NCI-H128 (cell line): Measurements from ENCODE around the gene TCF4.

Experiments used
- DNase-seq: peaks from one replicate; lab custom pipeline; 2025; ENCODE audit not compliant: unreplicated experiment; lab: John Stamatoyannopoulos, UW

Gene TCF4

DNA sequence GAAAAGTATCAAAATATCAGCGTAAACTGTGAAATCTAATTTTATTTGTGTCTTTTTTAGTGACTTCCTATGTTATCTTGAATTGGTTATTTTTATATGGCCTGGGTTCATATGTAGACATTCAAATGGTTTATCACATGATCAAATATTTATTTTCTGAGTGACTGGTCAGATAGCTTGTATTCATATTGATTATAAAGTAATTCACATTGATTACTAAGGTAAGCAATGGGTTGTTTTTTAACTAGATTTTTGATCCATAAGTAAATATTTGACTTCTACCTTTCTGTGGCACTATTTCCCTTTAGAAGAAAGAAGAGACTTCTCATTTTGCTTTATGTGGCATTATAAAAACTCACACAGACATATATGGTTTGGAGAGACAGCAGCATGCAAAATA lies 260.5 kb downstream of the TCF4 start:
- DNase-seq, result no peak

DNA sequence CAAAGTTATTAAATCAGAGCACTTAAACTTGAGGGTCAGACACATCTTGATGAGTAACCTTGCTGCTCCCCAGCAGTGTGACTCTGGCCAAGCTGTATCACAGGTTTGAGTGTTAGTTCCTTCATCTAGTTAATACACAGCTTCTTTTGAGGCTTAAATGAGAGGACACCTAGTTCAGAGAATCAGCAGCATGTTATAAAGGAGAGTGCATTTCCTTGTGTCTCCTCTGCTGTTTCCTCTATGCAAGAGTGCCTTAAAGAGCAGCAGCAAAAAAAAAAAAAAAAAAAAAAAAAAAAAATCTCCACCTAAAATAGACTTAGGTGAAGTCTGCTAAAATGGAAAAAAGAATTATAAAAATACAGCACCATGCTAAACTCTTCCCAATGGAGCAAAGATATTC lies 261.9 kb downstream of the TCF4 start:
- DNase-seq, result no peak

DNA sequence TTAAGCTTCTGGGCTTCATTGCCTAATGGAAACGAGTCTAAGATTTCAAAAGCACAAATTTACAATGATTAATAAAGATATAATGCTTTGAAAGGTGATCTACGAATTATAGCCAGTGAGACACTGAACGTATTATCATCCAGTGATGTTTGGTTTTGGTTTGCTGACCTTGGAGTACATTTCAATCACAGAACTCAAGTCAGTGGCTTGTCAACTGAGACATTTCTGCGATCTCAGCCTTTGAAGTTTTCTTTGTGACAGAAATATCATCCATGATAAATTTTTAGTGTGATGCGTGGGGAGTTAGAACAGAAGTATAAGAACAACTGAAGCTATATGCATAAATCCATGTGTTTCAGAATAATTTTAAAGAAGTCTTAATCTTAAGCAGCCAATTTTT lies 263.8 kb downstream of the TCF4 start:
- no peak for DNase-seq

DNA sequence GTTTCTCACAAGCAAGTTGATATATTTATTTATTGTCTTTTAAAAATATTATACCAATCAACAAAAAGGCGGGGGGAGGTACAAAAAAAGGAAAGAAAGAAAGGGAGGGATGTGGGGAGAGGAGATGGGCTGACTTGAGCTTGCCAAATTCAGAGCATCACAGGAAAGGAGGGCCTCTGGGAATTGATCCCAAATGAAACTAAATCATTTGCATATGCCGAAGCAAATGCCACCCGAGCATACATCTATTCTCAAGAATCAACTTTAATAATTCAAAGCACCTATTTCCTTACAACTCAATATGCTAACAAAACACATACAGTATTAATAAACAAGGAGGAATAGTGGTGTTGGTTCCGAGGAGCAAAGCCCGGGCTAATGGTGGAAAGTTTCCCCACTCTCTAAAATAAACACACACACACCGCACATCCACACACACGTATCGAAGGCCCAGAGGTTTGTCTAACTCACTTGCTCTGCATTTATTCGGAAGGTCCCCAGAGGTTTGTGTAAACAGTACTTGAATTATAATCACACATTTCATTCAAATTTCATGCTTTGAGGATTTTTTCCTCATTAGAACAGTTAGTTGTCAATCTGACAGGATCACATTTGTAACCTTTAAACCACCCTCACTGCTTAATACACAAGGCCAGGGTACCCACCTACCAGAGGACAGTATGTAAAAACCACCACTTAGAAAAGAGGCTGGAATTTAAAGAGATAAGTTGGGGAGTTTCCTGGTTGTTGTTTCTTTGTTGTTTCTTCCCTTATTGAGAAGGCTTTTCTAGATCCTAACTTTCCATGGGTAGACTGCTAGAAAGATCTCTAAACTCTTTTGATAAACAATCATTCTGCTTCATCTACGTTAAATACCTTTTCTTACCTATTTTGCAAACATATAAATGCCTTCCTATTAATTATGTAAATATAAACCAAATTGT lies 264.7 kb downstream of the TCF4 start:
- DNase-seq, result no peak

DNA sequence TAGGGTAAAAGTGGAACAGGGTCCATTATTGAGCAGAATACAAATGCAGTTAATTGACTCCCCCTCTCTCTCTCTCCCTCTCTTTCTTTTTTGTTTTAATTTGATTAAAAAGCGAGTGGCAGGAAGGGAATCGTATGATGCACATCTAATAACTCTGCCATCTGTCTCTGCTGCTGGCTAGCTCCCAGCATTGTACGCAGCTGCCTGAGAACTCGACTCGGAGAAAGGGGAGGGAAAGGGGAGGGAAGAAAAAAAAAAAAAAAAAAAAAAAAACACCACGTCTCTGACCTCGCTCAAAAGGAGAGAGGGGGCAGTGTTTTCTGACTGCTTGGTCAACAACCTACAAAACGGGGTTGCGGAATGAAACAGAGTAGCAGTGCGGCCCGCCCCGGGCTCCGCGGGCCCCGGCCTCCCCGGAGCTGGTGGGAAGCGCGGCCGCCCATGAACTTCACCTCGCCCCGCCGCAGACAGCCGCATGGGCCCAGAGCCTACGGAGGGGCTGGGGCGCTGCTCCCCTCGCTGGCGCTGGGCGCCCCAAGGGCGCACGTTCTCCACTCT lies 265.7 kb downstream of the TCF4 start:
- peak; percentile 74 for DNase-seq

DNA sequence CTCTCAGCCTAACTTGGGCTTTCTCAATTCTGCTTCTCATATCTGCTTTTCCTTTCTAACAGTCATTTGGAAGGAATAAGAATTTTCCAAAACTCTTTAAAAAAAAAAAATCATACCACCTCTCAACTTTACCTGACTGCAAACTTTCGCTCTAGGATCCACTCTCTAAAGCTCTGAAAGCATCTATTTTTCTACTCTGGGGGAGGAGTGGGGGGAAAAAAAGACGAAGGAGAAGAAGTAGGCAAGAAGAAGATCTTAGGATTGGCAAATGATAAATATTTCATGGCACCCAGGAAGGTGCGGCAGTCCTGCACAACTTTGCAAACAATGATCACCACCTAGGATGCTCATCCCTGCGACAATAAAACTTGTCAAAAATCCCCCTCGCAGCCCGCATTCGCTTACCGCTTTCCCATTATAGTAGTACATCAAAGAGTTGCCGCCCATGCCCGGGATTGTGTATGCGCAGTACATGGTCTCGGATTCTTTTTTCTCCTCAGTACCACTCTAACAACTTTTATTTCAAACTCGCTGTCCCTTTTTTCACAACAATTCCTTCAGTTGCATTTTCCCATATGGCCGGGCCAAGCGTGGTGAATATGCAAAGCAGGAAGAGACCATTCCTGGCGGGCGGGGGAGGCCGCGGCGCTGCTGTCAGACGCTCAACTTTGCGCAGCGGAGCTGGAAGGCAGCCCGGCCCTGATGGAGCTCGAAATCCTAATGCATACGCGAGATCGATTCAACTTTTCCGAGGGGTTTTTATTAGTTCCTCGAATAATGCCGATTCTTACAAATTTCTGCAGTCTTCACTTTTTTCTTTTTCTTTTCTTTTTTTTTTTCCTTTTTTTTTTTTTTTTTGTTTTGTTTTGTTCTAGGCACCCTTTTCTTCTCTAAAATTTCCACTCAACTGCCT lies 266.5 kb downstream of the TCF4 start:
- DNase-seq, result peak; percentile 84

DNA sequence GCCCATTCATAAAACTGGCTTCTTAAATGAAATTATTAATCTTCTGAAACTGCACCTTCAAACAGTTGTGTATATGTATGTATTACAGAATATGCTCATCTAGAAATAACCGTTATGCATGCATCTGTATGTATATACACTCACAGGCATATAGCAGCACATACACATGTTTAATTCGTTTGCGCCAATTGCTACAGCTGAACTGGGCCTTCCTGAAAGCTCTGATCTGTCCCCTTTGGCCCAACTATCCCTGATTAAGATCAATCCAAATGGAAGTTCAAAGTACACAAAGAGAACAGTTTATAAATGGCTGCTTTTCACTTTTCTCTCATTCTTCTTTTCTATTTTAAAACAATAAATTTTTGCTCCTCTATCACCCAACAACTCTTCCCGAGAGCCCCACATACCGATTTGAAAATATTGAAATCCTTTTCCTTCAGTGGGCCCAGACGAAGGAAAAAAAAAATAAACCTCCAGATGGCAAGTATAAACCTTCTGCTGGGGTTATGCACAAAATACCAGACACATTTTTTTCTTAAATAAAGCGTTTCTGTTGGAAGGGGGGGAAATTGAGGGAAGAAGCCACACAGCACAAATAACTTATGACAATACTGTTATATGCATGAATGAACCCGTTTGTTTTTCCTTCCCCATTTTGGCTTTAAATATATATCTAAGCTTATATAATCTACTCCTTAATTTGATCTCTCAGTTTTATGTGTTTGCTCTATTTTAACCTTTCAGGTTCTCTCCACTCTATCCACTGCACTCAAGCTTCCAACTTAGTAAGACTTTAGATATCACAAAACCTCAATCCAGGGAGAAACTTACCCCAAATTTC lies 267.3 kb downstream of the TCF4 start:
- DNase-seq, result no peak

DNA sequence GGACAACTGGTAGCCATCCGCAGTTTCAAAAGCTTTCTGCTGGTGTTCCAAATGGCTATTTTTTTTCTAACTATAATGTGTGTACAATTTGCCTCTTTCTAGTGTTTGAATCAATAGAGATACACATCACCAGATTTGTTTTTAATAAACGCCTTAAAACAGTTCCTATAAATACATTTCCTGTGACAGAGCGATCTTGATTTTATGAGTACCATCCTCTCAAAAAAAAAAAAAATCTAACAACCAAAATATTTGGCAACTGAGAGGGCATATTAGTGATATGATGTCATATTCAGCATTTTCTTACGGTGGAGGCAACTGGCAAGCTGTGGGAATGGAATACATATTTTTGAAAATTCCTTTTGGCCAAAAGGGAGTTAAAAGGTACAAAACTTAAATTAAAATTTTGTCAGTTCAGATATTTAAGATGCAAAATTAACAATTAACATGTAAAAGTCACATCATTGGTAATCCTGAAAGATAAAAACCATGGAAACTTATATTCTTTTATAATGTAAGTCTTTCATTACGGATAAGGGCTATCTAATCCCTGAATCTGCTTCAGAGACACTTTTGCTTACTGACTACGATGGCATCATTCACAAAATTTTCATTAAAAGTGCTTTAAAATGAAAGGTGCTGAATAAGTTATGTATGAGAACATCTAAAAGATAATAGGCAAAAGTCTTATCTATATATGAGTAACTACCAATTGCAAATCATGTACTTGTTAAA lies 268.4 kb downstream of the TCF4 start:
- no peak for DNase-seq

DNA sequence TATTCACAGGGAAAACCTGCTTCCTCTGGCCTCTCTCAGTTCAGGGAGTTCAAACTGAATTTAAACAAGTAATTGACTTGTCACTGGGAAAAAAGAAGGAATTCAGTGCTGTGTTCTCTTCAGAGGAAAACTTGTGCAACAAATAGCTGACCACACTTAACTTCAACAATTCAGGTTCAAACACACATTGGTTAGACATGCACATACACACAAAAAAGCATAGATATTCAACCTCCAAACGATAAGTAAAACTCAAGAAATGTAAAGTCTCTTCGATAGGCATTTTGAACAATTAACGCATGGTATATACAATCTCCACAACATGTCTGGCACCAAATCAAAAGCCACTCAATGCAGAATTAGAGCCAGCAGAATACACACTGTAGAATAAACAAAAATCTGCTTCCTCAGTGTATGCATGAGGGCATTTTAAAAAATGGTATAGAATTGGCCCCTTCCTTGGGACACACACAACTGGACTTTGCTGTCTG lies 269.0 kb downstream of the TCF4 start:
- no peak for DNase-seq

DNA sequence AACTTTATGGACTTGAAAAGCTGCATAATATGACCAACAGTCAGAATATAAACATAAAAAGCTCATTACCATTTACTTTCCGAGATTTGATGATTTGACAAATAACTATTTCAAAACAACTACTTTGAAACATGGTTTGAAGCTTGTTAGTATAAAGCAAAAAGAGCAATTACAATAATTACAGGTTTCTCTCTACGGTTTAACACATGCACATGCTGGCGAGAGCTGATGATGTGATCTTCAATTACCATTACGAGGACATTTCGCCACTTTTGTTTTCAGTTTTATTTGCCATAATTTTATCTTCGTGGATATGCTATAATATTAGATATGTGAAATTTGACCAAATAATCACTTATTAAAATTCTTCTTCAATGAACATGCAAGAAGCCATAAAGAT lies 270.1 kb downstream of the TCF4 start:
- DNase-seq, result no peak

DNA sequence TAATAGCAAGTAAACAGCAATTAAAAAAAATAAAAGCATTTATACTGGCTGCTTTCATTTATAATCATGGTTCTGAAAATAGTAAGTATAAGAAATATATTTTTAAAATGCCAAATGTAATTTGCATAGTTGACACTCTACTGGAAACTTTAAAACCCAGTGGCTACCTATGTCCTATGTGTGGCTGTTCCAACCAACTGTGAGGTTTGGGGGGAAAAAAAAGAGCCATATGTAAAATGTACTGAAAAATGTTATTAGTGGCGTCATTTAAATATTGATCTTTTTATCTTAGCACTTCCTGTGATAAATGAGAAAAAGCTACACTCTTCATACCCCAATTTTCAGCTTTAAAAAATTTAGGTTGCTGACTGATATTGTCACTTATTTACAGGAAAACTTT lies 270.7 kb downstream of the TCF4 start:
- no peak for DNase-seq

DNA sequence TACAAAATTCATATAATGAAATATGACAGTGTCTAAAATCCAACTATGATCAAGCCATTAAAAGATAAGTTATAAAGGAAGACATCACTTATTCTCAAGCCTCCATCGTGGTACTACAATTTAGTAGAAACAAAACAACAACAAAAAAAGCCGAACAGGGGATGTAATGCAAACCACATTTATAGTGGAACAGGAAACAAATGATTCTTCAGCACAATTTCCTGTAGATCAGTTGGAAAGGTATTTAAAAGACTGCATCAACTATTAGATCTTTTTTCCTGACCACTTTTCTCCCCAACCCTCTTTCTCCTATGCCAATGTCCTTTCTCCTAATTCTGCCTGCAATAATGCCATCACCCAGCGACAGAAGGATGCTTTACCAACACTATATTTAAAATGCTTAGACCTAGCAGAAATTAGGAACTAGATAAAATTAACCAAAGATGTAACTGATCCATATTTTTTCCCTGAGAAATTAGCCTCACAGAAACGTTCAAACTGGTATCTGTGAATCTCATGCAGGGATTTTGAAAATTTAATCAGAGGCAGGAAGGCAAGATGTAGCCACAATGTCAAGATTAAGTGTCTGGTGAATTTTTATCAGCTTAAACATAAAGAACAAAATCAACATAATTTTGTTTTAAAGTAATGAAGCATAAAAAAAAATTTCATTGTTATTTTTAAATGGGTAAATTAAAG lies 271.4 kb downstream of the TCF4 start:
- DNase-seq, result no peak

DNA sequence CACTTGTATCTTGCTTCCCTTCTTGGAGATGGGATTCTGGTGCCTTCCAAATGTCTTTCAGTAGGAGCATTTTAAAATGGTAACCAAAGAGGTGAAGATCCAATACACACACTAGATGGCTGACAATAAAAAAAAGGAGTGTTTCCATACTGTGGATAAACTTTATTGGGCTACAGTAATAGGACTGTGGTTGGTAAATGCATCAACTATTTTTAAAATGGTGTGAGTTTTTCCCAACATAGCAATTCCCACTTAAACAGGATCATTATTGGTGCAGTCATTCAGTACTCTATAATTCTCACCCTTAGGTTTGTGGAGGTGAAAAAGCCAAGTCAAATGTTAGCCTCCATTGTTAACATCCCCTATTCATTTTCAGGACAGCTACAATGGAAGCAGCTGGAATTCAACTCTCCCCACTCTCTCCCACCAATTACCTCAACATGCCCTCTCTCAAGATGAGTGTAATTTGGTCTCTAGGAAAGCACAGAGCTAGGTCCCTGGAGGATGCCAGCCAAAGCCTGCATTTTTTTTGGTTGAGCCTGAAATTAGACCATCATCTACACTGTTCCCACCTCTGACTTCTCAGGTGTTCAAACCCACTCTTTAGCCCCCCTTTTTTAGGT lies 273.3 kb downstream of the TCF4 start:
- peak; percentile 29 for DNase-seq

DNA sequence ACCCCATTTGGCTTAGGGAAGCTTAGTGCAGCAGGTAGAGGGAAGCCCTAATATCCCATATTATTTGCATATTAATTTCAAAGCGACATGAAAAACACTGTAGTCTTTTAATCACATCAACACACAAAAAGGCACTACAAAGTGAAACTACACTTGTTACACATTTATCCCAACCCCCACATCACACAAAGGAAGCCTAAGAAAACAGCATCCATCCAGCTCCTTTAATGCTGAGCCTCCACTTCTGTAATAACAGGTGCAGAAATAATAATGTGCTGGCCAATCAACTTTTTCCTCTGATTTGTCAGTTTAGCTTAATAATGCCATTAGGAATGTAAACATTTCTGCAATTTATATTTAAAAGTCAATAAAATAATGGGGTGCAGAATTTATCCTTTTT lies 274.0 kb downstream of the TCF4 start:
- DNase-seq, result no peak

DNA sequence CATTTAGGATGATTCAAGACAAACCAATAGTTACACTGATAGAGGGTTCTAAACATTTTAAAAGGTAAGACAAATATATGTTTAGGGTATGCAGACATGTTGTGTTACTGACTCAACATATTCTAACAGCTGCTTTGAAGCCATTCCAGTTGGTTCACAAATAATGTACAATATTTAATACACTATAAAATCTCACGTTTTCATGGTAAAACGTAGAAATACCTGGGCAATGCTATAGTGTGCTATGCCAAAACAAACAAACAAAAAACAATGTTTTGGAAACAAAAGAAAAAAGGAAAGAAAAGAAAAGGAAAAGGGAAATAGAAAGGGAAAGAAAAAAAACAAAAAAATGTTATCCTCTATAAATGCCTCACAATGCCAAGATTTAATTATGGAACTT lies 277.1 kb downstream of the TCF4 start:
- no peak for DNase-seq

DNA sequence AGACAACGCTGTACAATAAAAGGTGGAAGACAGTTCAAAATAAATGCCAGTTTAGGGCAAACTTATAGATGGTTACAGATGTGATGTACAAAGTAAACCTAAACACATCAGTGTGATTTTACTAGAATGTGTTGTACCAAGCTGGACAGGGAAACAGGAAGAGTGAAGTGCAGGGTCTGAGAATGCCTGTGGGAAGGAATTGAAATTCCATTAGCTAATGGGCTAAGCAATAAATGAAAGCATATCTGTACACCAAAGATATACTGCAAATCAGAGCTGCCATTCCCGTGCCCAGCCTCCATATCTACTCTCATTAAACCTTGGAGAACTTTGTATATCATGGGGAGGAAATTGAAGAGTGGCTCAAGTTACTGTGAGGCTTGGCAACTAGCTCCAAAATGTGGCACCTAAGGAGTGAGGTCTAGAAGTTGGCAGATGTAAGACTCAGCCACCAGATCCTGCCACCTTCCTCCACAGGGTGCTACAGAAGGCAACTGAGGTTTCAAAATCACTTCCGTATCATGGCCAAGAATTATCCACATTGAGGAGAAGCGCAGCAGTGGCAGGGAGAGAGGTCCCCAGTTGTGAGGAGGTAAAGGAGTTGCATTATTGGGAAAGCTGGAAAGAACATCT lies 277.8 kb downstream of the TCF4 start:
- DNase-seq, result no peak

DNA sequence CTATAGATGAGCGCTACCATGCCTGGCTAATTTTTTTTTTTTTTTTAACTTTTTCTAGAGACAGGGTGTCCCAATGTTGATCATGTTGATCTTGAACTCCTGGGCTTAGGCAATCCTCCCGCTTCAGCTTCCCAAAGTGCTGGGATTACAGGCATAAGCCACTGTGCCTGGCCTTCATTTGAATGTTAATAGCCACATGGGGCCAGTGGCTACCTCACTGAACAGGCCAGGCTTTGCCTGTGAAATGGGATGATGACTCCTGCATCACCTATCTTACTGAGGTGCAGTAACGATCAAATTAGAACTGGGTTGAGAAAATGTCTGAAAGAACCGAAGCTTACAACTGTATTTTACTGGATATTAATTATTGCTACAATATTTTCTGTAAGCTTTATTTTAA lies 278.7 kb downstream of the TCF4 start:
- no peak for DNase-seq

DNA sequence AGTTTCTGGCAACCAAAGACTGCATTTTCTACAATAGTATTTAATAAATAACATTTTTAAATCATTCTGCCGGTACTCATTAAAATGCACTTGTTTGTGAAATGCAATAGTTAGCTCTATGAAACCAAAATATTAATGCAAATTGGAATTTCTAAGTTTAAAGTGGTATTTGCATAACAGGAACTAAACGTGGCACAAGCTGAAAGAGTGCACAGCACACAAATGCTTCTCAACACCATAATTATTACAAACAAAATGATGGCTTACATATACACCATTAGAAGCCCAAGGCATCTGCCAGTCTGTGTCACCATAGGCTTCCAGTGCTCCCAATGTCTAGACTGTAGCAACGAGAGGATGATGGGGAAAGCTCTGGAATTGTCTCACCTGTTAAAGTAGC lies 280.5 kb downstream of the TCF4 start:
- no peak for DNase-seq
